ENCODE data around the gene NLRC3.

GRCh38 chr16:3515897-3516296 is 61.3 kb downstream of the NLRC3 start:
- TF ChIP-seq, protein P1, sequence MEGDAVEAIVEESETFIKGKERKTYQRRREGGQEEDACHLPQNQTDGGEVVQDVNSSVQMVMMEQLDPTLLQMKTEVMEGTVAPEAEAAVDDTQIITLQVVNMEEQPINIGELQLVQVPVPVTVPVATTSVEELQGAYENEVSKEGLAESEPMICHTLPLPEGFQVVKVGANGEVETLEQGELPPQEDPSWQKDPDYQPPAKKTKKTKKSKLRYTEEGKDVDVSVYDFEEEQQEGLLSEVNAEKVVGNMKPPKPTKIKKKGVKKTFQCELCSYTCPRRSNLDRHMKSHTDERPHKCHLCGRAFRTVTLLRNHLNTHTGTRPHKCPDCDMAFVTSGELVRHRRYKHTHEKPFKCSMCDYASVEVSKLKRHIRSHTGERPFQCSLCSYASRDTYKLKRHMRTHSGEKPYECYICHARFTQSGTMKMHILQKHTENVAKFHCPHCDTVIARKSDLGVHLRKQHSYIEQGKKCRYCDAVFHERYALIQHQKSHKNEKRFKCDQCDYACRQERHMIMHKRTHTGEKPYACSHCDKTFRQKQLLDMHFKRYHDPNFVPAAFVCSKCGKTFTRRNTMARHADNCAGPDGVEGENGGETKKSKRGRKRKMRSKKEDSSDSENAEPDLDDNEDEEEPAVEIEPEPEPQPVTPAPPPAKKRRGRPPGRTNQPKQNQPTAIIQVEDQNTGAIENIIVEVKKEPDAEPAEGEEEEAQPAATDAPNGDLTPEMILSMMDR (IDR thresholded peaks at IDR 0.05) = no peak
- no peak for TF ChIP-seq POLR2A (IDR thresholded peaks at IDR 0.05)

Measured in right lobe of liver (tissue), 4 donors.